HepG2 (cell line): ENCODE results near the gene PACS2. TPM values are rescaled to one million over a fixed set of nuclear protein-coding genes. Genes with fewer than 3 reads are reported as not detected.

Experiments
- GMEB1 ChIP-seq: sonication (generic); formaldehyde crosslinking; IDR thresholded peaks from 2 replicates; pipeline ENCODE4 v1.5.1; 2020; ENCODE audit warnings: missing genetic modification reagents, mild to moderate bottlenecking, borderline replicate concordance
- HNF1B ChIP-seq: sonication (generic); formaldehyde crosslinking; IDR thresholded peaks from 2 replicates; pipeline ENCODE4 v1.5.1; 2020; ENCODE audit warnings: mild to moderate bottlenecking, moderate library complexity, missing genetic modification reagents
- HOXA3 ChIP-seq: sonication (generic); formaldehyde crosslinking; IDR thresholded peaks from 2 replicates; pipeline ENCODE4 v1.5.0; 2020; ENCODE audit warnings: missing genetic modification reagents
- HOXD1 ChIP-seq: sonication (generic); formaldehyde crosslinking; IDR thresholded peaks from 2 replicates; pipeline ENCODE4 v1.5.0; 2020; ENCODE audit warnings: missing genetic modification reagents
- MED13 ChIP-seq: sonication (generic); formaldehyde crosslinking; IDR thresholded peaks from 2 replicates; pipeline ENCODE4 v1.5.0; 2020; ENCODE audit warnings: missing genetic modification reagents
- MEF2D ChIP-seq: sonication (generic); formaldehyde crosslinking; IDR thresholded peaks from 2 replicates; pipeline ENCODE4 v1.5.1; 2020; ENCODE audit warnings: mild to moderate bottlenecking, missing genetic modification reagents
- SAP130 ChIP-seq: IDR thresholded peaks from 2 replicates; pipeline ENCODE4 v1.6.1; 2016; ENCODE audit warnings: low read depth
- TFAP4 ChIP-seq: sonication (generic); IDR thresholded peaks from 2 replicates; pipeline ENCODE4 v1.6.1; 2016; ENCODE audit warnings: low read depth, borderline replicate concordance
- THAP7 ChIP-seq: sonication (generic); formaldehyde crosslinking; IDR thresholded peaks from 2 replicates; pipeline ENCODE4 v1.8.1; 2023; ENCODE audit warnings: mild to moderate bottlenecking, missing genetic modification reagents
- ZBTB33 ChIP-seq: sonication (generic); formaldehyde crosslinking; IDR thresholded peaks from 2 replicates; pipeline ENCODE4 v1.4.0; 2020; ENCODE audit warnings: missing genetic modification reagents
- ZC3H13 ChIP-seq: sonication (generic); formaldehyde crosslinking; IDR thresholded peaks from 2 replicates; pipeline ENCODE4 v1.8.1; 2023; ENCODE audit warnings: mild to moderate bottlenecking, missing genetic modification reagents, moderate library complexity
- ZFP91 ChIP-seq: sonication (generic); formaldehyde crosslinking; IDR thresholded peaks from 2 replicates; pipeline ENCODE4 v1.9.0; 2022; ENCODE audit warnings: missing genetic modification reagents, mild to moderate bottlenecking, borderline replicate concordance
- ZNF17 ChIP-seq: sonication (generic); formaldehyde crosslinking; IDR thresholded peaks from 2 replicates; pipeline ENCODE4 v1.5.0; 2020; ENCODE audit warnings: mild to moderate bottlenecking, missing genetic modification reagents
- ZNF614 ChIP-seq: IDR thresholded peaks from 2 replicates; pipeline ENCODE4 v1.6.1; 2018; ENCODE audit warnings: missing biosample characterization, missing genetic modification reagents, inconsistent platforms, borderline replicate concordance
- ZNF710 ChIP-seq: sonication (generic); formaldehyde crosslinking; IDR thresholded peaks from 2 replicates; pipeline ENCODE4 v1.5.0; 2020; ENCODE audit warnings: mild to moderate bottlenecking, missing genetic modification reagents, borderline replicate concordance
- ZNF747 ChIP-seq: sonication (generic); formaldehyde crosslinking; IDR thresholded peaks from 2 replicates; pipeline ENCODE4 v1.8.1; 2023; ENCODE audit warnings: missing genetic modification reagents, mild to moderate bottlenecking, borderline replicate concordance
- polyA plus RNA-seq, 8 experiments: library from polyadenylated mRNA; depleted of rRNA in 3 of 8; stranded (reverse) in 7 of 8; unstranded in 1 of 8; fragments of >200 nt; fragmentation: Illumina TruSeq in 4 of 8; extraction: Trizol in 4 of 8; gene quantifications; 2 replicates each; pipeline versions ENCODE4 v1.2.1 to v1.2.3, GENCODE V29; 2011 to 2016; ENCODE audit warnings: low read depth in 4 of 8, missing spikeins in 1 of 8, mixed read lengths in 1 of 8; ENCODE audit not compliant: insufficient read depth in 1 of 8
- total RNA-seq, 5 experiments: library from RNA; depleted of rRNA; stranded (reverse); fragments of >200 nt; fragmentation: Illumina TruSeq; extraction: Trizol; gene quantifications; 2 replicates each; pipeline ENCODE4 v1.2.3, GENCODE V29; 2016; ENCODE audit warnings: low read depth in 1 of 5

PACS2 gene
- total and polyA plus RNA-seq, 2 of the 13 experiments (the other 11 are each of a cell fraction or from before 2014, with no cell fraction given) = 23.6 to 27.6 TPM

- TF ChIP-seq GMEB1 = peak; percentile 58; the same call in 1 of the 2 replicates
- peak; percentile 62; the same call in 1 of the 2 replicates for TF ChIP-seq ZBTB33
- no peak for TF ChIP-seq ZC3H13 (CRISPR knock-in tag)
- TF ChIP-seq ZNF747 (CRISPR knock-in tag) = peak; percentile 40; the same call in 1 of the 2 replicates
- TF ChIP-seq HNF1B (CRISPR knock-in tag) = 0 out of 2 replicates have a peak, but pooled peaks have one; percentile 29
- peak; percentile 38; the same call in 1 of the 2 replicates for TF ChIP-seq ZFP91 (CRISPR knock-in tag)
- TF ChIP-seq ZNF17 (CRISPR knock-in tag) = no peak
- peak; percentile 67; the same call in 1 of the 2 replicates for TF ChIP-seq MEF2D (CRISPR knock-in tag)
- TF ChIP-seq HOXD1 (CRISPR knock-in tag) = peak; percentile 62; the same call in 1 of the 2 replicates
- 0 out of 2 replicates have a peak, but pooled peaks have one; percentile 26 for TF ChIP-seq ZNF710
- TF ChIP-seq MED13 (CRISPR knock-in tag) = no peak
- TF ChIP-seq TFAP4 = peak; percentile 17; the same call in 1 of the 2 replicates
- TF ChIP-seq ZNF614 (CRISPR knock-in tag) = 0 out of 2 replicates have a peak, but pooled peaks have one; percentile 30
- 0 out of 2 replicates have a peak, but pooled peaks have one; percentile 74 for TF ChIP-seq THAP7 (CRISPR knock-in tag)
- TF ChIP-seq HOXA3 (CRISPR knock-in tag) = peak; percentile 28; the same call in 1 of the 2 replicates
- TF ChIP-seq SAP130 (CRISPR knock-in tag) = peak; percentile 62; the same call in 1 of the 2 replicates
Measured at GRCh38 chr14:105301103-105301914, 13.2 kb upstream of the PACS2 start (continued).
